NCI-H2196 (cell line): ENCODE measurements around the gene VPS41.
"Not testable (repeated sequence)": the region's sequence is repeated elsewhere in the genome, so short reads cannot be mapped to it uniquely, and the experiment has no call there.

Experiments used
- DNase-seq: peaks from one replicate; lab custom pipeline; 2025; ENCODE audit not compliant: unreplicated experiment; lab: John Stamatoyannopoulos, UW

The VPS41 gene

DNA sequence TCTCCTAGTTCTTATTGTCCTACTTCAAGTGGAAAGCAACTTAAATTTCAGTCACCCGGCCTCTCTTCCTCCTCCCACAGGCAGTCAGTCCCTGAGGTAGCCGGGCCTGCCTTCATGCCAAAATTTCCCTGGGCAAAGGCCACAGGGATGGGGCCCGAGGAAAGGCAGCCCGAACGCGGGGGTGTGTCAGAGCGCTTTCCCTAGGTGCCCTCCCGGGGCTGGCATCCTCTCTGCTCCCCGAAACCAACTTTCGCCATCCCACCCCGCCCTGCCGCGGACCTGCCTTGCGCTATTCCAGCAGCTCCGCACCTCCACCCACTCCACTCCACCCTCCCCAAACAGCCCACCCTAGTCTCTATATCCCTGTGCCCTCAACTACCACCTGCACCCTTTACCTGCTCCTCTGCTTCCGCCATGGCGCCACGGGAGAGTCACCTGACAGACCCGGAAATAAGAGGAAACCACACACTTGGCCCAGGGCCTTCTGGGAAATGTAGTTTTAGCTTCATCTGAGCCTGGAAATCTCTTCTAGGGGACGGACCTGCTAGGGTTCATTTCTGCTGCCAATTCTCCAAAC is at the start of gene VPS41:
Gene VPS41, minus strand, starts transcription at position 433 of the 577 bp plus-strand sequence. Its CDS starts 17 bp downstream, at position 416.
- DNase-seq, result peak; percentile 70

- no peak for DNase-seq
Observed at GRCh38 chr7:38955892-38956291, 46.9 kb upstream of the VPS41 start.

GRCh38 chr7:38953971-38954370 is 45.0 kb upstream of the VPS41 start:
- no peak for DNase-seq

DNA sequence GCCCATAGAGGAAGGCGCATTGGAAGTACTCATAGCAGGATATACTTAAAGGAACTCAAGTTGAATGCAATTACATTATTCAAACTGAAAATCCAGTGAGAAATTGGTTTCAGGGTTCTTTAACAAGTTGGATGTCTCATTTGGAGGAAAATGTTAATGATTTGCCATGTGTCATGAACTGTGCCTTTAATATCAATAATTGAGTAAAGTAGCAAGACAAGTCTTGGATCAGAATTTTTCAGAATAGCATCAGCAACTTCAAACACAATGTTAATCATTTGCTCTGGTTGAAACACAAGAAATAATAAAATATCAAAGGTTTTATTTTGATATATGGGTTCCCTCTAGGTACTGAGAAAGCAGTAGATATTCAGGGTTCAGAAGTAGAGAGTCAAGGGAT is 44.2 kb upstream of the VPS41 start:
- DNase-seq, result no peak

- DNase-seq, result no peak
Observed at GRCh38 chr7:38951213-38951612, 42.2 kb upstream of the VPS41 start.

DNA sequence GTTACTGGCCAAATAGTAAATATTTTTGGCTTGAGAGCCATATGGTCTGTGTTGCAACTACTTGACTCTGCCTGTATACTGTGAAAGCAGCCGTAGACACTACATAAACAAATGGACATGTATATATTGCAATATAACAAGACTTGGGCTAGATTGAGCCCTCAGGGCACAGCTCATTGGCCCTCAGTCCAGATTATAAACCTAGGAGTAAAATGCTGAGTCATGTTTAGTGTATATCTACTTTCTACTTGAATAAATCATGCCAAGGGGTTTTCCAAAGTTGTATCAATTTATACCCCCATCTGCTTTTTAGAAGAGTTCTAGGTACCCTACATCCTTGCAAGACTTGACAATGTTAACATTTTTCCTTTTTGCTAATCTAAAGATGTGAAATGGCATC is 41.3 kb upstream of the VPS41 start:
- DNase-seq, result no peak

DNA sequence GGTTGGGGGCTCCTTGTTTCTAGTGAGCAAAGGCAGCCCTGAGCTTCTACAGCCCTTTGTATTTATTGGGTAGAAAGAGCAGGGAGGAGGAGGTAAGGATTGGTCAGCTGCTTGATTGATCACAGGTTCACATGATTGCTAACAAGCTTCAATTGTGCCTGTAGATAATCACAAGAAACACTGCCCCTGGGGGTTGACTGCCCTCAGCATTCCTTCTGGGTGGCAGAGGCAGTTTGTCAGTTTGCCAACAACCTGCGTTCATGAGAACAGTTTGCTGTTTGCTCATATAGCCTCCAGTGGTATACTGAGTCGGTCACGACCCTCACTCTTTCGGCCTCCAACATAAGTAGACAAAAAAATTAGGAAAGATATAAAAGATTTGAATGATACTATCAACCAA is 38.5 kb upstream of the VPS41 start:
- DNase-seq, result not testable (repeated sequence)

GRCh38 chr7:38942431-38943051 is 33.5 kb upstream of the VPS41 start:
- no peak for DNase-seq

GRCh38 chr7:38940774-38941173 is 31.8 kb upstream of the VPS41 start:
- no peak for DNase-seq

- DNase-seq, result no peak
Observed at GRCh38 chr7:38938589-38938988, 29.6 kb upstream of the VPS41 start.

DNA sequence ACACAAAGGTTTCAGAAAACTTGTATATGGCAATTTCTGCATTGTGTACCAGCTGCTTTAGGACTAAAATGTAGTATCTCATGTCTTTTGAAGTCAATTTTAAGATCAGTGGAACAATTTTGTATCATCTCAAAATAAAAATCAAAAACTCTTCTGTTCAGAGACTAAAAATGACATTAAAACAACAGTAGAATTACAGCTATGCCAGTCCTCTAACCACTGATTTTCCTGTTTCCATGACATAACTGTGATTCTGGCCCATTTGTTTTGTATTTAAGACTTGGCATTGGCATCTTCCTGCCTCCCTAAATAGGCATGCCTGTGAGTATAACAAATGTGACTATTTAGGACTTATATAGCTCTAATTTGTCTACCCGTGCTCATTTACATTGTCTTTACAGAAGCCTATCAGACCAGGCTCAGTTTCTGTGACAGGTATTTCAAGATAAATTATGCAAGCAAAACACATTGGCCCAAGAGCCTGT is 29.1 kb upstream of the VPS41 start:
- no peak for DNase-seq

DNA sequence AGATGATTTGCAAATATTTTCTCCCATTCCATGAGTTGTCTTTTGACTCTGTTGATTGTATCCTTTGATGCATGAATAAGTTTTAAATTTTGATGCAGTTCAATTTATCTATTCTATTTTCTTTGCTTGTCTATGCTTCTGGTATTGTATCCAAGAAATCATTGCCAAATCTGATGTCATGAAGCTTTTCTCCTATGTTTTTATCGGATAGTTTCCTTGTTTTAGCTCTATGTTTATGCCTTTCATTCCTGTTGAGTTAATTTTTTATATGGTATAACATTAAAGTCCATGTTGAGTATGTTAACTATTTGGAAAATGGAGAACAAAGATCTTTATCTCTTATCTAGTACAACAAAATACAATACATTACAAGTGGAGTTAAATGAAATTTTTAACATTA is 27.6 kb upstream of the VPS41 start:
- DNase-seq, result no peak

- no peak for DNase-seq
Observed at GRCh38 chr7:38934536-38934935, 25.5 kb upstream of the VPS41 start.

DNA sequence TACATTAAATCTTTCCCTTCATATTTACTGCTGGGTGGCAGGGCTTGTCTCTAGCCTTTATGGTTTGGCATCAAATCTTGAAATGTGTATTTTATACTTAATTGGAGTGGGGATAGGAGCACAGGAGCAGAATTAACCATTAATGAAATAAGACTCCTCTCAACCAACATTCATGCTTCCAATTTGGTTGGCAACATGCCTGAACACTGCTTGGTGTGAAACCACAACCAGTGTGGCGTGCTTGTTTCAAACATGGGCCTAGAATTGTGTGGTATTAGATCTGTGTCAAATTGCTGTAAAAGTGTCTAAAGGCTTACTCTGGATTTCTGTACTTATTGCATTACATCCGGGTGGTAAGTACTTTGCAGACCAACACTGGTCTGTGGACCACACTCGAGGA is 25.1 kb upstream of the VPS41 start:
- DNase-seq, result no peak

DNA sequence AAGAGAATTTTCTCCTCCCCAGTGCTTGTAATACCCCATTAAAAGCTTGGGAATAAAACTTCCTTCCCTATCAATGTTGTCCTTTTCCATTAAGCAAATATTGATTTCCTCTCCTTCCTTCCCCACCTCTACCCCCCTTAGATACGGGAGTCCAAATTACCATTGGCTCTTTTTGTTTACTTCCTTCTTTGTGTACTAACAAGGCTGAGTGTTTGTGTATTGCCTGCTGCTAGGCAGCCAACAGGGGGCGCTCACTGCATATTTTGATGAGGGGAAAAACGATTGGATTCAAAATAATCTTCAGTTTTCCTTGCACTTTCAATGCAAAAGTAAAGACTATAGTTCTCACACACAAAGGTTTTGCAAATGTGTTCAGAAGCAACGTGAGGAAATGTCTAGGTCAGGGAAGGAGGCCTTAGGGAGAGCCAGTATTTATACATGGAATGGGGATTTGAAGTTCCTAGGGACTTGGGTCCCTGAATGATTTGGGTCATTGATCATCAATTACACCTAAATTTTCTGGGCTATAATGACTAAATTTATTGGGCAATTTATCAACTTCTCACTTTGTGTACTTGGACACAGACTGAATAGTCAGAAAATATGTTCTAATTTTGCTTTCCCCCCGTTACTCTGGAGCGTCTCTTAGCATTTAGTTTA is 23.6 kb upstream of the VPS41 start:
- DNase-seq, result peak; percentile 36

GRCh38 chr7:38929460-38930171 is 20.6 kb upstream of the VPS41 start:
- no peak for DNase-seq

DNA sequence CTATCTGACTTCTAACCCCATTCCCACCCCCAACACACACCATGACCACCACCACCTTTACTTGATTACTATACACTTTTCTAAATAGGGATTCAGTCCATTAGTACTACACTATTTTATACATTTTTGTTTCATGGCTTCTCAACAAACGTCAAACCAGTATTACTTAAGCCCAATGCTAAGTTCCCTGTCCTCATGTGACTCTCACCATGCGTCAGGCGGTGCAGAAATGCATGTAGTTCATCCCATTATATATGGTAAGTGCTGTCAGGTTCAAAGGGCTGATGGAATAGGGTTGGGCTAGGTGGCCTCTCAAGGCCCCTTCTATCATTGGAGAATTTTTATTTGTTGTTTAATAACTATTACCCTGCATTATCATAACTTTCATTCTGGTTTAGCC is 19.5 kb upstream of the VPS41 start:
- no peak for DNase-seq

GRCh38 chr7:38927751-38928150 is 18.8 kb upstream of the VPS41 start:
- no peak for DNase-seq

DNA sequence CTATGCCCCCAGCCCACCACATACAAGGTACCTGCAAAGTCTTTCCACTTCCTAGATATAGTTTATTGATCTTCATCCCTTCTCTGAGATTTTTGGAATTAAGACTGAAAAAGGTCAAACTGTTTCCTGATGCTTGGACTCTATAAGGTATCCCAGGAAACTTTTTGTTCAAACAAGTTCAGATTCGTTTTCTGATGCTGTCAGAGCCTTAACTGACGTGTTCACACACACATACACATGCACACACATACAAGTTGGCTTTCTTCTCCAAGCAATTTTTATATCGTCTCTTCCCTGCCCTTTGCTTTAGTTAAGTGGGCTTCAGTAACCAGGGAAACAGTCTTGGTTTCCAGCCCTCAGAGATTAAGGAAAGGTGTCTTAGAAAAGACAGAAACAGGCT is 11.7 kb upstream of the VPS41 start:
- no peak for DNase-seq

DNA sequence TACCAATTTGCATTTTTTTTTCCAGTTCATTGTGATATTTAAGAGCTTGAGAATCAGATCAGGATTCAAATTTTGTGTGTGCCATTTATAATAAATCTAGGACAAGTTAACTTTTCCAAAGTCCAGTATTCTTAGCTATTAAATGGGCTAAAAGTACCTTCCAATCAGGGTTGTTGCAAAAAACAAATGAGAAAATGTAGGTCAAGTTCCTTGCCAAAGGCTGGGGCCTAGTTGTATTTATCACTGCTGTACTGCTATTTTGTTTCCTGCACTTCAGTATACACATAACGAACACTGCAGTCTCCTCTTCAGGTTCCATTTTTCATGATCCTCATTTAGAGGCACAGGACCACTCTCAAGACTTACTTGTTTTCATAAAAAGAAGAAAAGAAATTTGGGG is 7.4 kb upstream of the VPS41 start:
- DNase-seq, result no peak

- DNase-seq, result no peak
Observed at GRCh38 chr7:38909870-38910269, 879 bp upstream of the VPS41 start.

- DNase-seq, result no peak
Observed at GRCh38 chr7:38907766-38908165, 1.2 kb downstream of the VPS41 start.
